NB4 (cell line): ENCODE data around the gene RUVBL1.
A peak's percentile ranks its signal among the peaks of the same experiment; 100 is the strongest.

Experiments
- DNase-seq: peaks from one replicate; pipeline ENCODE4 v3.0.0; 2010; ENCODE audit warnings: low read depth
- H3K4me3 ChIP-seq: one replicate; pipeline ENCODE4 v1.5.1; 2011; ENCODE audit warnings: mild to moderate bottlenecking, low read depth, low read length, moderate library complexity
- MYC ChIP-seq: IDR thresholded peaks from 2 replicates; pipeline ENCODE4 v1.6.1; 2011; ENCODE audit warnings: low read depth, low read length
- POLR2A ChIP-seq: IDR thresholded peaks from 2 replicates; pipeline ENCODE4 v1.6.1; 2011; ENCODE audit warnings: mild to moderate bottlenecking; ENCODE audit not compliant: insufficient read length; ENCODE audit errors: extremely low read depth
- TF ChIP-seq, protein P1 (sequence below): IDR thresholded peaks from 2 replicates; pipeline ENCODE4 v1.6.1; 2011; ENCODE audit warnings: low read depth, low read length
- TF ChIP-seq, protein P2 (sequence below): IDR thresholded peaks from one replicate; pipeline ENCODE4 v1.5.1; 2012; ENCODE audit warnings: low read depth, low read length

Gene RUVBL1

DNA sequence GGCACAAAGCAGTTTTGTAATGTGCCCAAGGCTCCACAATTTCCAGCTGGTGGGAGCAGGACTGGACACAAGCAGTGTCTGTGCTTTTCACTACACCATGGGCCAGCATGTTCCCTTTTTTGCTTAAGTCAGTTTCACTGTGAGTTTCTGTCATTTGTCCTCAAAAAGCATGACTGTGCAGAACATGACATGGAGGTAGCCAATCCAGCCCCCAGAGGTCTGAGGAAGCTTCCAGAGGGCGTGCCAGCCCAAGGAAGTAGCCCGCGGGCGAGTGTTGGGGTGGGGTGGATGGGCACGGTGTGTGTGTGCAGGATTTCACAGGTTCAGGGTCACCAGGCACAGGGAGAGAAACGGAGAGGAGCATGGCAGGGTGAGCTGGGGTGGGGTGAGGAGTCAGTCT, 21.7 kb upstream of the RUVBL1 start:
- TF ChIP-seq, protein P1, sequence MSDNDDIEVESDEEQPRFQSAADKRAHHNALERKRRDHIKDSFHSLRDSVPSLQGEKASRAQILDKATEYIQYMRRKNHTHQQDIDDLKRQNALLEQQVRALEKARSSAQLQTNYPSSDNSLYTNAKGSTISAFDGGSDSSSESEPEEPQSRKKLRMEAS: no peak
- no peak for TF ChIP-seq MYC
- no peak for TF ChIP-seq POLR2A
- TF ChIP-seq, protein P2, sequence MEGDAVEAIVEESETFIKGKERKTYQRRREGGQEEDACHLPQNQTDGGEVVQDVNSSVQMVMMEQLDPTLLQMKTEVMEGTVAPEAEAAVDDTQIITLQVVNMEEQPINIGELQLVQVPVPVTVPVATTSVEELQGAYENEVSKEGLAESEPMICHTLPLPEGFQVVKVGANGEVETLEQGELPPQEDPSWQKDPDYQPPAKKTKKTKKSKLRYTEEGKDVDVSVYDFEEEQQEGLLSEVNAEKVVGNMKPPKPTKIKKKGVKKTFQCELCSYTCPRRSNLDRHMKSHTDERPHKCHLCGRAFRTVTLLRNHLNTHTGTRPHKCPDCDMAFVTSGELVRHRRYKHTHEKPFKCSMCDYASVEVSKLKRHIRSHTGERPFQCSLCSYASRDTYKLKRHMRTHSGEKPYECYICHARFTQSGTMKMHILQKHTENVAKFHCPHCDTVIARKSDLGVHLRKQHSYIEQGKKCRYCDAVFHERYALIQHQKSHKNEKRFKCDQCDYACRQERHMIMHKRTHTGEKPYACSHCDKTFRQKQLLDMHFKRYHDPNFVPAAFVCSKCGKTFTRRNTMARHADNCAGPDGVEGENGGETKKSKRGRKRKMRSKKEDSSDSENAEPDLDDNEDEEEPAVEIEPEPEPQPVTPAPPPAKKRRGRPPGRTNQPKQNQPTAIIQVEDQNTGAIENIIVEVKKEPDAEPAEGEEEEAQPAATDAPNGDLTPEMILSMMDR: no peak
- peak; percentile 46 for DNase-seq
- H3K4me3 ChIP-seq: no peak overlapping the region

DNA sequence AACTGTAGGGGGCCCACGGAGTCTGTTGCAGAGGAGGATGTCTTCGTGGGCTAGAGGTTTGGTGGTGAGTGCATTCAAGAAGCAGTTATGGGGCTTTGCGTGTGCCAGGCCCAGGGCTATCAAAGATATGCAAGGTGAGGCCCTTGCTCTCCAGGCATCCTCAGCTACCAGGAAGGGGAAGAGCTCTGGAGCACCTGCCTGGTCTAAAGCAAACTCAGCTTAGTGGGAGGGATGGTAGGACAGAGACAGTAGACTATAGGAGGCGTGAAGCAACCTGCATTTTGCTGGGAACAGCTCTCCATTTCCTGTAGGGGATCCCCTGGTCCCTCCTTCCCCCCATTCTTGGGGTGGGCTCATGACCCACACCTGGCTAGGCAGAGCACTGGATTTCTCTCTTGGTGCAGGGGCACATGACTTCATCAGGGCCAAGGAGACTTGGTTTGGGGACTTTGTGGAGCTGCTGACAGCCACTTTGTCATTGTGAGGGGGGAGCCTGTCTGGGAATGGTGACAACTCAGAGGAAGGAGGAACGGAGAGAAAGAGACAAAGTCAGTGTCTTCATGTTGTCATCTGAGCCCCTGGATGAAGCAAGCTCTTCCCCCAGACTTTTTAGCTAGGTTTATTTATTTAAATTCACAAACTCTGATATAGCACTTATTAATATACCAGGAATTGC, 21.0 kb upstream of the RUVBL1 start:
- H3K4me3 ChIP-seq: no peak overlapping the region
- TF ChIP-seq POLR2A (no peak), MYC (no peak)
- TF ChIP-seq, protein P2: no peak
- TF ChIP-seq, protein P1: no peak
- no peak for DNase-seq

DNA sequence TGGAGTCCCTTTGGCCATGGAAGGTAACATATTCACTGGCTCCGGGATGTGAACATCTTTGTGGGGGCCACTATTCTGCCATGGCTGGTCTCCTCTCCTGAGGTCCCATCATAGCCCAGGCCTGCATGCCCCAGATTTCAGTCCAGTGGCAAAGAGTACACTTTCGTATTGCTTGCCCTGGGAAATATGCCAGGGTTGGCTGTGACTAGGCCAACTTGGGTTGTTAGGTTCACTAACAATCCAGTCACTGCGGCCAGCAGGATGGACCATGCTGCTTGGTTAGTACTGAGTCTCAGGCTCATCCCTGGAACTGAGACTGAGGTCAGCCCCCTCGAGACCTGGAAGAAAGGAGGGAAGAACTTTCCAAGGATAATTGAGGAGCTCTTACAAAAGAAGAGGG, 19.9 kb upstream of the RUVBL1 start:
- no peak overlapping the region for H3K4me3 ChIP-seq
- no peak for DNase-seq
- TF ChIP-seq, protein P2: no peak
- TF ChIP-seq MYC (no peak), POLR2A (no peak)
- TF ChIP-seq, protein P1: no peak

DNA sequence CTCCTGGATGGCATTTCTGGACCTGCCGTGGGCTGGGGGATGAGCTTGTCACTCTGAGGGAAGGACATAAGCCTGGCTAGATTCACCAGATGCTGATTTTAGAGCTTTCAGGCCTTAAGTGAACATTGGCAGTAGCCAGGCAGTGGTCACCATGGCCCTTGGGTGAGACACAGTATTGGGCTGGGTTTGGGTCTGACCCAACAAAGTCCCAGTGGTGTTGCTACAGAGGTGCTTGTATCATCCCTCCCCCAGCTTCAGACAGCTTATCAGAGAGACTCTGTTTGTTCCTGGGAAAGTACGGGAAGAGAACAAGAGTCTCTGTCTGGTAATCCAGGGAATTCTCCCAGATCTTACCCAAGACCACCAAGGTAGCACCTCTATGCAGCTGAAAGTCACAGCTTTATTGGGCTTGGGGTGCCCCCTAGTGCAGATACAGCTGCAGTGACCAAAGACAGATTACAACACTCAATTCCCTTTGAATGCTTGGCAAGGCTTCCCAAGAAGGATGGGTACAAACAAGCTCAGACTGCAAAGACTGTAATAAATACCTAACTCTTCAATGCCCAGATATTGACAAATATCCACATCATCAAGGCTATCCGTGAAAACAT, 9.8 kb upstream of the RUVBL1 start:
- TF ChIP-seq, protein P2: peak; percentile 69
- TF ChIP-seq MYC (no peak), POLR2A (no peak)
- TF ChIP-seq, protein P1: no peak
- H3K4me3 ChIP-seq: no peak overlapping the region
- peak; percentile 61 for DNase-seq

DNA sequence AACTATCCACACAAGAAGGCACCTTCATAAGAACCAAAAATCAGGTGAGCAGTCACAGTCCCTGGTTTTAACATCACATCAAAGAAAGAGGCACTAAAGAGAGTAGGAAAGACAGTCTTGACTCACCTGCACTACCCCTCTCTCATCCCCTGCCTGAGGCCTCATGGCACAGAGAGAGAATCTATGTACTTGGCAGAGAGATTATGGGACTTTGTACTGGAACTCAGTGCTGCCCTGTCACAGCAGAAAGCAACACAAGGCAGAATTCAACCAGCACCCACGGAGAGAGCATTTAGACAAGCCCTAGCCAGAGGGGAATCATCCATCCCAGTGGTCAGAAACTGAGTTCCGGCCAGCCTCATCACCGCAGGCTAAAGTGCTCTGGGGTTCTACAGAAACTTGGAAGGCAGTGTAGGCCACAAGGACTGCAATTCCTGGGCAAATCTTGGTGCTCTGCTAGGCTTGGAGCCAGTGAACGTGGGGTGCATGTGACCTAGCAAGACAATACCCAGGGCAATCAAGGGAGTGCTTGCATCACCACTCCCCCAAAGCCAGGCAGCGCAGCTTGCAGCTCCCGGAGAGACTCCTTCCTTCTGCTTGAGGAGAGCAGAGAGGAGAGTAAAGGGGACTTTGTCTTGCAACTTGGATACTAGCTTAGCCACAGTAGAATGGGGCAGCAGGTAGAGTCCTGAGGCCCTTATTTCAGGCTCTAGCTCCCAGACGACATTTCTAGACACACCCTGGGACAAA, 8.5 kb upstream of the RUVBL1 start:
- no peak for DNase-seq
- TF ChIP-seq POLR2A: no peak
- no peak for TF ChIP-seq MYC
- TF ChIP-seq, protein P2: no peak
- TF ChIP-seq, protein P1: no peak

More for the DNA sequence above, 8.5 kb upstream of the RUVBL1 start:
- no peak overlapping the region for H3K4me3 ChIP-seq
